SH-SY5Y (cell line): Measurements from ENCODE around the gene USP44.

ENCODE experiments used
- GATA2 ChIP-seq: IDR thresholded peaks from 2 replicates; pipeline ENCODE4 v1.6.1; 2011; ENCODE audit warnings: mild to moderate bottlenecking, low read depth, low read length
- GATA3 ChIP-seq: IDR thresholded peaks from 2 replicates; pipeline ENCODE4 v1.6.1; 2011; ENCODE audit warnings: low read depth, mild to moderate bottlenecking, low read length, moderate library complexity

DNA sequence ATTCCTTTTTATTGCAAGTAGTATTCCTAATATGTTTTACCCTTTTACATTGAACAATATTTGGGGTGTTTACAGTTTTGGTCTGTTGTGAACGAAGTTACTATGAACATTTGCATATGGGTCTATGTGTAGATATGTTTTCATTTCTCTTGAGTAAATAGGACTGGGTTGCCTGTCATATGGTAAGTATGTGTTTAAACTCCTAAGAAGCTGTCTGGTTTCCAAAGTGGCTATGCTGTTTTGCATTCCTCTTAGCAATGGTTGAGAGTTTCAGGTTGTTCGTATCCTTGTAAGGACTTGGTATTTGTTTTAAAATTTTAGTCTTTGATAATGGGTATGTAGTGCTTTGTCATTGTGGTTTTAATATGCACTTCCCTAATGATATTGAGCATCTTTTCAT, 71.0 kb downstream of the USP44 start:
- TF ChIP-seq GATA2 = no peak
- no peak for TF ChIP-seq GATA3
